ENCODE measurements around the gene TBC1D8.

- TF ChIP-seq, protein P1, sequence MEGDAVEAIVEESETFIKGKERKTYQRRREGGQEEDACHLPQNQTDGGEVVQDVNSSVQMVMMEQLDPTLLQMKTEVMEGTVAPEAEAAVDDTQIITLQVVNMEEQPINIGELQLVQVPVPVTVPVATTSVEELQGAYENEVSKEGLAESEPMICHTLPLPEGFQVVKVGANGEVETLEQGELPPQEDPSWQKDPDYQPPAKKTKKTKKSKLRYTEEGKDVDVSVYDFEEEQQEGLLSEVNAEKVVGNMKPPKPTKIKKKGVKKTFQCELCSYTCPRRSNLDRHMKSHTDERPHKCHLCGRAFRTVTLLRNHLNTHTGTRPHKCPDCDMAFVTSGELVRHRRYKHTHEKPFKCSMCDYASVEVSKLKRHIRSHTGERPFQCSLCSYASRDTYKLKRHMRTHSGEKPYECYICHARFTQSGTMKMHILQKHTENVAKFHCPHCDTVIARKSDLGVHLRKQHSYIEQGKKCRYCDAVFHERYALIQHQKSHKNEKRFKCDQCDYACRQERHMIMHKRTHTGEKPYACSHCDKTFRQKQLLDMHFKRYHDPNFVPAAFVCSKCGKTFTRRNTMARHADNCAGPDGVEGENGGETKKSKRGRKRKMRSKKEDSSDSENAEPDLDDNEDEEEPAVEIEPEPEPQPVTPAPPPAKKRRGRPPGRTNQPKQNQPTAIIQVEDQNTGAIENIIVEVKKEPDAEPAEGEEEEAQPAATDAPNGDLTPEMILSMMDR (IDR thresholded peaks at IDR 0.05): no peak
- TF ChIP-seq EZH2 (IDR thresholded peaks at IDR 0.05): no peak
- no peak for TF ChIP-seq EZH2phosphoT487 (IDR thresholded peaks at IDR 0.05)
Measured at GRCh38 chr2:101003278-101003775, 147.9 kb downstream of the TBC1D8 start.

All from neural progenitor cell (in vitro differentiated cells).